ENCODE measurements around the gene CDSN.

Gene CDSN

DNA sequence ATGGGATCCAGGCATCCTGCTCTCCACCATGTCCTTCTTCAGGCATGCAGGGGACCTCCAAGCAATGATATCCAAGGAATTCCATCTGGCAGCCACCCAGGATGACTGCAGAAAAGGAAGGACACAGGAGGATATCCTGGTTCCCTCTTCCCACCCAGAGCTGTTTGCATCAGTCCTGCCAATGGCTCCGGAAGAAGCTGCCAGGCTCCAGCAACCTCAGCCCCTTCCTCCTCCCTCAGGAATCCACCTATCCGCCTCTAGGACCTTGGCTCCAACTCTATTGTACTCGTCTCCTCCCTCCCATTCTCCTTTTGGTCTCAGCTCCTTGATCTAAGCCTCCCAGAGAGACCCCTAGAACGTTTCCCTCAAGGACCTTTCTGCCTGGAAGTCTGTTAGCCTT, 19.4 kb upstream of the CDSN start:
- TF ChIP-seq NFIC (IDR thresholded peaks at IDR 0.05) = no peak
- TF ChIP-seq, protein P1, sequence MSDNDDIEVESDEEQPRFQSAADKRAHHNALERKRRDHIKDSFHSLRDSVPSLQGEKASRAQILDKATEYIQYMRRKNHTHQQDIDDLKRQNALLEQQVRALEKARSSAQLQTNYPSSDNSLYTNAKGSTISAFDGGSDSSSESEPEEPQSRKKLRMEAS (IDR thresholded peaks at IDR 0.05) = no peak
- TF ChIP-seq RAD21 (IDR thresholded peaks at IDR 0.05; ENCODE audit: low read depth) = no peak
- no peak for TF ChIP-seq CEBPB (IDR thresholded peaks at IDR 0.05)
- no peak for TF ChIP-seq YY1 (IDR thresholded peaks at IDR 0.05; ENCODE audit: low read depth)
- no peak for TF ChIP-seq TEAD4 (IDR thresholded peaks at IDR 0.05)
- TF ChIP-seq FOXM1 (IDR thresholded peaks at IDR 0.05; ENCODE audit: borderline replicate concordance, low read depth) = no peak
- TF ChIP-seq, protein P2, sequence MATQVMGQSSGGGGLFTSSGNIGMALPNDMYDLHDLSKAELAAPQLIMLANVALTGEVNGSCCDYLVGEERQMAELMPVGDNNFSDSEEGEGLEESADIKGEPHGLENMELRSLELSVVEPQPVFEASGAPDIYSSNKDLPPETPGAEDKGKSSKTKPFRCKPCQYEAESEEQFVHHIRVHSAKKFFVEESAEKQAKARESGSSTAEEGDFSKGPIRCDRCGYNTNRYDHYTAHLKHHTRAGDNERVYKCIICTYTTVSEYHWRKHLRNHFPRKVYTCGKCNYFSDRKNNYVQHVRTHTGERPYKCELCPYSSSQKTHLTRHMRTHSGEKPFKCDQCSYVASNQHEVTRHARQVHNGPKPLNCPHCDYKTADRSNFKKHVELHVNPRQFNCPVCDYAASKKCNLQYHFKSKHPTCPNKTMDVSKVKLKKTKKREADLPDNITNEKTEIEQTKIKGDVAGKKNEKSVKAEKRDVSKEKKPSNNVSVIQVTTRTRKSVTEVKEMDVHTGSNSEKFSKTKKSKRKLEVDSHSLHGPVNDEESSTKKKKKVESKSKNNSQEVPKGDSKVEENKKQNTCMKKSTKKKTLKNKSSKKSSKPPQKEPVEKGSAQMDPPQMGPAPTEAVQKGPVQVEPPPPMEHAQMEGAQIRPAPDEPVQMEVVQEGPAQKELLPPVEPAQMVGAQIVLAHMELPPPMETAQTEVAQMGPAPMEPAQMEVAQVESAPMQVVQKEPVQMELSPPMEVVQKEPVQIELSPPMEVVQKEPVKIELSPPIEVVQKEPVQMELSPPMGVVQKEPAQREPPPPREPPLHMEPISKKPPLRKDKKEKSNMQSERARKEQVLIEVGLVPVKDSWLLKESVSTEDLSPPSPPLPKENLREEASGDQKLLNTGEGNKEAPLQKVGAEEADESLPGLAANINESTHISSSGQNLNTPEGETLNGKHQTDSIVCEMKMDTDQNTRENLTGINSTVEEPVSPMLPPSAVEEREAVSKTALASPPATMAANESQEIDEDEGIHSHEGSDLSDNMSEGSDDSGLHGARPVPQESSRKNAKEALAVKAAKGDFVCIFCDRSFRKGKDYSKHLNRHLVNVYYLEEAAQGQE (IDR thresholded peaks at IDR 0.05; ENCODE audit: low read depth) = no peak
- TF ChIP-seq TAF1 (IDR thresholded peaks at IDR 0.05; ENCODE audit: low read depth) = no peak
- TF ChIP-seq TCF12 (IDR thresholded peaks at IDR 0.05; ENCODE audit: low read depth) = no peak
- TF ChIP-seq CREB1 (IDR thresholded peaks at IDR 0.05; ENCODE audit: low read depth) = no peak
- no peak for TF ChIP-seq EGR1 (IDR thresholded peaks at IDR 0.05)
- TF ChIP-seq, protein P3, sequence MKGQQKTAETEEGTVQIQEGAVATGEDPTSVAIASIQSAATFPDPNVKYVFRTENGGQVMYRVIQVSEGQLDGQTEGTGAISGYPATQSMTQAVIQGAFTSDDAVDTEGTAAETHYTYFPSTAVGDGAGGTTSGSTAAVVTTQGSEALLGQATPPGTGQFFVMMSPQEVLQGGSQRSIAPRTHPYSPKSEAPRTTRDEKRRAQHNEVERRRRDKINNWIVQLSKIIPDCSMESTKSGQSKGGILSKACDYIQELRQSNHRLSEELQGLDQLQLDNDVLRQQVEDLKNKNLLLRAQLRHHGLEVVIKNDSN (IDR thresholded peaks at IDR 0.05) = no peak
- TF ChIP-seq ZBTB7A (IDR thresholded peaks at IDR 0.05; ENCODE audit: low read depth) = no peak
- no peak for TF ChIP-seq EP300 (IDR thresholded peaks at IDR 0.05; ENCODE audit: borderline replicate concordance)

DNA sequence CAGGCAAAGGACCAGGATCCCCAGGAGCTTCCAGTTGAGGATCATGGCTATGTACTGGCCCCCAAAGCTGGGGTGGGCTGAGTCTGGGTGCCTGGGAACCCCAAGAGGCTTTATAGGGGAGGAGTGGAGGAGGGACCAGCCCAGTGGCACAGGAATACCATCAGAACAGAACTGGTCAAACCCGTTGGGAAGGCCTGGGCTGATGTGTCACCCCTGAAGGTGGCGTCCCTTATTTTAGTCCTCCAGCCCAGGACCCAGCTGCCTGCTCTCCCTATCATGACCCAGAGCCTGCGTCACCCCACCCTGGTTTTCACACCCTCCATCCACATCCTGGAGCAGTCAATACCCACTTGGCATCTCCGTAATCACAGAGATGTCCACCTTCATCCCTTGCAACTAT, 18.7 kb upstream of the CDSN start, which contains the start of gene PSORS1C2:
PSORS1C2 (minus strand) TSS at position 85 of the 400 bp plus-strand sequence; CDS start at position 45, 40 bp downstream.
- TF ChIP-seq ZBTB7A (IDR thresholded peaks at IDR 0.05; ENCODE audit: low read depth) (no peak), EGR1 (IDR thresholded peaks at IDR 0.05) (no peak), NFIC (IDR thresholded peaks at IDR 0.05) (no peak), CEBPB (IDR thresholded peaks at IDR 0.05) (no peak), TAF1 (IDR thresholded peaks at IDR 0.05; ENCODE audit: low read depth) (no peak), CREB1 (IDR thresholded peaks at IDR 0.05; ENCODE audit: low read depth) (no peak), RAD21 (IDR thresholded peaks at IDR 0.05; ENCODE audit: low read depth) (no peak), TCF12 (IDR thresholded peaks at IDR 0.05; ENCODE audit: low read depth) (no peak)
- TF ChIP-seq, protein P3 (IDR thresholded peaks at IDR 0.05) = no peak
- TF ChIP-seq, protein P1 (IDR thresholded peaks at IDR 0.05) = no peak

DNA sequence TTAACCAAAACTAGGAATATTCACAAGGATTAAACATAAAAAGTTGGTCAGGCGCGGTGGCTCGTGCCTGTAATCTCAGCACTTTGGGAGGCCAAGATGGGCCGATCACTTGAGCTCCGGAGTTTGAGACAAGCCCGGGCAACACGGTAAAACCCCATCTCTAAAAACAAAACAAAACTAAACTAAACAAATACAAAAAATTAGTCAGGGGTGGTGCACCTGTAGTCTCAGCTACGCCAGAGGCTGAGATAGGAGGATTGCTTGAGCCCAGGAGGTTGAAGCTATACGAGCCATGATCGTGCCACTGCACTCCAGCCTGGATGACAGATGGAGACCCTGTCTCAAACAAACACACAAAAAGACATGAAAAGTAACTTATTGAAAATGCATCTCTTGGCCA, 15.5 kb upstream of the CDSN start:
- TF ChIP-seq, protein P1 (IDR thresholded peaks at IDR 0.05) = no peak
- no peak for TF ChIP-seq TEAD4 (IDR thresholded peaks at IDR 0.05)
- TF ChIP-seq TAF1 (IDR thresholded peaks at IDR 0.05; ENCODE audit: low read depth) = no peak
- TF ChIP-seq EP300 (IDR thresholded peaks at IDR 0.05; ENCODE audit: borderline replicate concordance) = no peak
- TF ChIP-seq NFIC (IDR thresholded peaks at IDR 0.05) = no peak
- TF ChIP-seq FOXM1 (IDR thresholded peaks at IDR 0.05; ENCODE audit: borderline replicate concordance, low read depth) = no peak
- no peak for TF ChIP-seq RAD21 (IDR thresholded peaks at IDR 0.05; ENCODE audit: low read depth)
- no peak for TF ChIP-seq YY1 (IDR thresholded peaks at IDR 0.05; ENCODE audit: low read depth)
- no peak for TF ChIP-seq TCF12 (IDR thresholded peaks at IDR 0.05; ENCODE audit: low read depth)

DNA sequence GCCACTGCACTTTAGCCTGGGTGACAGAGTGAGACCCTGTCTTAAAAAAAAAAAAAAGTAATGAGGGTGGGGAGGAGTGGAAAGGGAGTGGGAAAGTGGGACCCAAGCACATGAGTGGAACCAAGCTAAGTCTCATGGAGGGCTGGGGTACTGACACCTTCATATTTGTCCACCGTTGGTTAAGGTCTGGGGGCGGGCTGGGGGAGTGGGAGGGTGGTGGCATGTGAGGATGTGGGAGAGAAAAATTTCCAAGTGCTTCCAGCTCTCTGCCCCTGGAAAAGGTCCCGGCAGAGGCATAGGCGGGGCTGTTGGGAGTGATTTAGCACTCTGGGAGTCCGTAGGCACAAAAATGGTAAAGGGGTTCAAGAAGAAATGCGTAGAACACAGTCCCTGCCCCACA, 12.6 kb upstream of the CDSN start:
- no peak for TF ChIP-seq TEAD4 (IDR thresholded peaks at IDR 0.05)
- no peak for TF ChIP-seq YY1 (IDR thresholded peaks at IDR 0.05; ENCODE audit: low read depth)
- TF ChIP-seq, protein P2 (IDR thresholded peaks at IDR 0.05; ENCODE audit: low read depth) = no peak
- TF ChIP-seq CREB1 (IDR thresholded peaks at IDR 0.05; ENCODE audit: low read depth) = no peak
- no peak for TF ChIP-seq FOXM1 (IDR thresholded peaks at IDR 0.05; ENCODE audit: borderline replicate concordance, low read depth)
- no peak for TF ChIP-seq EGR1 (IDR thresholded peaks at IDR 0.05)

DNA sequence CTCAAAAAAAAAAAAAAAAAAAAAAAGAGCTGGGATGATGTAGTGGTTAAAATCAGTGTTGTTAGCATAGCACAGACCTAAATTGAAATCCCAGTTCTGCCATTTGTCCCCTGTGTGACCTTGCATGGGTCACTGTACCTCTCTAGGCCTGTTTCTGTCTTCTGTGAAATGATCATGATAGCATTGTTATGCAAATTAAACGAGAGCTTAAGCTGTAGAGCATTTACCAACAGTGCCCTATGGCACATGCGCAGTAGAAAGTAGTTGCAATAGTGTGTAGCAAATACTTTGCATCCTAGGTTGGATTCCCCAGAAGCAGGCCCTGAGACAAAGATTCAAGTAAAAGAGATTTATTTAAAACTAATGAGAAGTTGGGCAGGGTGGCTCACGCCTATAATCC, 11.3 kb upstream of the CDSN start:
- no peak for TF ChIP-seq ZBTB7A (IDR thresholded peaks at IDR 0.05; ENCODE audit: low read depth)
- no peak for TF ChIP-seq TCF12 (IDR thresholded peaks at IDR 0.05; ENCODE audit: low read depth)
- TF ChIP-seq EGR1 (IDR thresholded peaks at IDR 0.05) = no peak
- no peak for TF ChIP-seq YY1 (IDR thresholded peaks at IDR 0.05; ENCODE audit: low read depth)
- no peak for TF ChIP-seq TAF1 (IDR thresholded peaks at IDR 0.05; ENCODE audit: low read depth)
- TF ChIP-seq NFIC (IDR thresholded peaks at IDR 0.05) = no peak

DNA sequence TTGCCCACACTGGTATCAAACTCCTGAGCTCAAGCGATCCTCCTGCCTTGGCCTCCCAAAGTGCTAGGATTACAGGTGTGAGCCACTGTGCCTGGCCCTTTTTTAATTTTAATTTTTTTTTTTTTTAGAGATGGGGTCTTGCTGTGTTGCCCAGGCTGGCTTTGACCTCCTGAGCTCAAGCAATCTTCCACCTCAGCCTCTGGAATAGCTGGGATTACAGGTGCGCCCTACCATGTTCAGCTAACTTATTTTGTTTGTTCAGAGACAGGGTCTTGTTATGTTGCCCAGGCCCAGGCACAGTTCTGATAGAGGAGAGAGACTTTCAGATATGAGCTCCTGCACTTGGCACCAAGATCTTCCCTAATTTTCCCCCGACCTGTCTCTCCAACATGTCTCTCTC, 10.5 kb upstream of the CDSN start:
- TF ChIP-seq CEBPB (IDR thresholded peaks at IDR 0.05) (no peak), ZBTB7A (IDR thresholded peaks at IDR 0.05; ENCODE audit: low read depth) (no peak), FOXM1 (IDR thresholded peaks at IDR 0.05; ENCODE audit: borderline replicate concordance, low read depth) (no peak), NFIC (IDR thresholded peaks at IDR 0.05) (no peak), EP300 (IDR thresholded peaks at IDR 0.05; ENCODE audit: borderline replicate concordance) (no peak), YY1 (IDR thresholded peaks at IDR 0.05; ENCODE audit: low read depth) (no peak)
- TF ChIP-seq, protein P1 (IDR thresholded peaks at IDR 0.05) = no peak
- TF ChIP-seq, protein P2 (IDR thresholded peaks at IDR 0.05; ENCODE audit: low read depth) = no peak
- TF ChIP-seq, protein P3 (IDR thresholded peaks at IDR 0.05) = no peak
